Raji (cell line): Measurements from ENCODE around the gene CDC25B.
A peak's percentile ranks its signal among the peaks of the same experiment; 100 is the strongest.

Source experiments
- POLR2A ChIP-seq: IDR thresholded peaks from 2 replicates; pipeline ENCODE4 v1.6.1; 2011; ENCODE audit warnings: low read depth, low read length, control low read depth; ENCODE audit not compliant: insufficient read depth

CDC25B gene

DNA sequence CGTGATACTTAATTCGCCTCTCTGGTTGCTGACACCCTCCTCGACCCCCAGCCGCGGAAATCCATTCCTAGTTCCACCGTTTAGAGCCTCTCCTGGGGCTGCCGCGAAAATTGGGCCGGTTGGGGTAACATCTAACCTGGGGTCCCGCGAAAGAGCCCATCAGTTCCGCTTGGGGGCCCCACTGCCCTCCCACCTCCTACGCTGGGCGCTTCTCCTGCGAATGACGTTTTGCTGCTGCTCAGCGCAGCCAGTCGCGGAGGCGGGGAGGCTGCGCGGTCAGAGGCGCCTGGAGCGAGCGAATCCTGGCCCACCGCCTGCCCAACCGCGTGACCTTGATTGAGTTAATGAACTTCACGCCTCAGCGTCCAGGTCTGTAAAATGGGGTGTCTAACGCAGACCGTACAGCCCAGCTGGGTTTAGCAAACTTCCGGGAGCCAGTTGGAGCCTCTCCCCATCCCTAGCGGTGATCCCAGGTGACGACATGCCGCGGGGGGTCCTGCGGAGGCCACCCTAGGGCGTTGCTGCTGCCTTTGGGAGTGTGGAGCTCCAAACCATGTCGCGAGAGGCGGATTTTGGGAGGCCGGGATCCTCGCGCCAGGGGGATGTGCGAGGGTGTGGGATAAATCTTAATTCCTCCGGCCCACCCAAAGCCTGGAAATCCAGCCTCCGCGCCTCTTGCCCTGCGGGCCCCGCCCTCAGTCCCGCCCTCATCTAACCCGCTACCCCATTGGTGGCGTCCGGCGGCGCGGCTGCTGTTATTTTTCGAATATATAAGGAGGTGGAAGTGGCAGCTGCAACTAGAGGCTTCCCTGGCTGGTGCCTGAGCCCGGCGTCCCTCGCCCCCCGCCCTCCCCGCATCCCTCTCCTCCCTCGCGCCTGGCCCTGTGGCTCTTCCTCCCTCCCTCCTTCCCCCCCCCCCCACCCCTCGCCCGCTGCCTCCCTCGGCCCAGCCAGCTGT lies at the start of gene CDC25B:
Gene CDC25B, plus strand, starts transcription at position 800 of the 958 bp plus-strand sequence. CDS start 222 bp downstream, outside the sequence.
- TF ChIP-seq POLR2A: peak; percentile 78

DNA sequence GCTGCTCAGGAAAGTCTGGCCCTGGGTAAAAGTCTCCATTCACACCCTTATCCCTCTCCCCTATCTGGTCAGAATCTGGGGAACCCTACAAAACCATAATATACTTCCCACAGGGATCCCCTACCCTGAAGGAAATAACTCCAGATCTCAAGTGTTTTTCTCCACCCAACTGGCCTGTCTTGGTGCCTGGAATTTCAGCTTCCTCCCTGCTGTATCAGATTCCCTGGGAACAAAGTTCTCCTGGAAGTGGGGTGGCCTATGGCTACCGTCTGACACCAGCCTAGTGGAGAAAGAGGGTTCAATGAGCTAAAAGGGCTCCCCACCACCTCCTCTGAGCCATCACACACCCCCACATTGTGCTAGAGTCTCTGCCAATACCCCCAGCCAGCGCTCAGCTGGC lies 48.6 kb upstream of the CDC25B start:
- no peak for TF ChIP-seq POLR2A

DNA sequence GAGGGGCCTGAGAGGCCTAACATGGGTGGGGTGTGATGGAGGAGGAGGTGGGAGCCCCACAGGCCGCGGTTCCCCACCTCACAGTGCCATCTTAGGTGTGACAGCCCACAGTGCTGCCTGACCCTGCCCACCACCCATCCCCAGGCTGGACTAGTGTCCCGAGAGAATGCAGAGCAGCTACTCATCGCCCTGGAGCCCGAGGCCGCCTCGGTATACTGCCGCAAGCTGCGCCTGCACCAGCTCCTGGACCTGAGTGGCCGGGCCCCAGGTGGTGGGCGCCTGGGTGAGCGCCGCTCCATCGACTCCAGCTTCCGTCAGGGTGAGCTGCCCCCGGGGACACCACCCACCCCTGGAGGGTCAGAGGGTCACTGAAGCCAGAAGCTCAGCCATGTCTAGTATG lies 48.0 kb upstream of the CDC25B start:
- no peak for TF ChIP-seq POLR2A

DNA sequence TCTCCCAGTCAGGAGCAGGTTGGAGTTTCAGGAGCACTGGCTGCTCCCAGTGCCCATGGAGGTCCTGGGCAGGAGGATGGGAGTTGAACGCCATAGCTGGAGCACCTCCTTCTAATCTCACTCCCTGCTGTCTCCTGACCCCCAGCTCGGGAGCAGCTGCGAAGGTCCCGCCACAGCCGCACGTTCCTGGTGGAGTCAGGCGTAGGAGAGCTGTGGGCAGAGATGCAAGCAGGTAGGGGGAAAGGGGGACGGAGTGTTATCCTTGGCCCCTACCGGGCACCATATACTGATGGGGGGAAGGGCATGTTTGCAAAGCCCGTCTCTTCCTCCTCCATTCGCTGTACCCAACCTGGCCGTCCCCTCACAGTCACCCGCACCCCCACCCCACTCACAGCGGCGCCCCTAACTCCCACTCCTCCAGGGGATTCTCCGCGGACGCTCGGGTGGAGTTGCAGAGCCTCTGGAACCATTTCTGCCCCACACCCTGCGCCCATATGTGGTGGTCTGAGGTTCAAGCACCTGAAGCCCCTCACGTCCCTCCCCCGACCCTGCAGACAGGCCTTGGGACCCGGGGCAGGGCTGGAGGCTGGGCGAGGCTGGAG lies 46.9 kb upstream of the CDC25B start:
- no peak for TF ChIP-seq POLR2A

DNA sequence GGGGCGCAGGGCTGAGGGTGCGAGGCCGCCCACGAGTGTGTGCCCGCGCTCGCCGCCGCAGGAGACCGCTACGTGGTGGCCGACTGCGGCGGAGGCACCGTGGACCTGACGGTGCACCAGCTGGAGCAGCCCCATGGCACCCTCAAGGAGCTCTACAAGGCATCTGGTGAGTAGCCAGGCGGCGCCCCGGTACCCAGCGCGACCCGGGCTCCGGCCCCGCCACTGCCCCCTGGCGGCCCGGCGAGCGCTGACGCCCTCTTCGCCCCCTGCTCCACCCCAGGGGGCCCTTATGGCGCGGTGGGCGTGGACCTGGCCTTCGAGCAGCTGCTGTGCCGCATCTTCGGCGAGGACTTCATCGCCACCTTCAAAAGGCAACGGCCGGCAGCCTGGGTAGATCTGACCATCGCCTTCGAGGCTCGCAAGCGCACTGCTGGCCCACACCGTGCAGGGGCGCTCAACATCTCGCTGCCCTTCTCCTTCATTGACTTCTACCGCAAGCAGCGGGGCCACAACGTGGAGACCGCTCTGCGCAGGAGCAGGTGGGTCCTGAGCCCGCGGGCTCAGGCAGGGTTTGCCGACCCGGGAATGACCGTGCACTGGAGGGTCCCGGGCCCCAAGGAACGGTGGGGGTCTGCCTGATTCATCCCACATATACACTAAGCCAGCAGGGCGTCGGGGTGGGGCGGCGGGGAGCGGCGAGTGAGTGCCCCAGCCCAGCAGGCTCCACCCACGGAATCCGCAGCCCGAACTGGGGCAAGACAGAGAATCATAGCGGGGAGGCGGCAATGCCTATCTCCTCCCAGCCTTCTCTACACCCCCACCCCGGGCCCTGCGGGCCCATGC lies 46.2 kb upstream of the CDC25B start:
- TF ChIP-seq POLR2A: no peak

DNA sequence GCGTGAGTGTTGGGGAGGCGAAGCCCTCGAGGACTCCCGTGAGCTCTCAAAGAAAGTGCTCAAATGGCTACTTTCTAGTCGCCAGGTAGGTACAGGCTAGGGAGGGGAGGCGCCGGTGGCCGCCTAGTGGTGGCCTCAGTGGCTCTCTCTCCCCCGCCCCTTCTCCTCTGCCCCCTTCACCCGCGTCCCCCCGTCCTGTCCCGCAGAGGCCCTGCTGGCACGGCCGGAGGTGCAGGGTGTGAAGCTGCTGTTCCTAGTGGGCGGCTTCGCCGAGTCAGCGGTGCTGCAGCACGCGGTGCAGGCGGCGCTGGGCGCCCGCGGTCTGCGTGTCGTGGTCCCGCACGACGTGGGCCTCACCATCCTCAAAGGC lies 44.8 kb upstream of the CDC25B start:
- TF ChIP-seq POLR2A: no peak

DNA sequence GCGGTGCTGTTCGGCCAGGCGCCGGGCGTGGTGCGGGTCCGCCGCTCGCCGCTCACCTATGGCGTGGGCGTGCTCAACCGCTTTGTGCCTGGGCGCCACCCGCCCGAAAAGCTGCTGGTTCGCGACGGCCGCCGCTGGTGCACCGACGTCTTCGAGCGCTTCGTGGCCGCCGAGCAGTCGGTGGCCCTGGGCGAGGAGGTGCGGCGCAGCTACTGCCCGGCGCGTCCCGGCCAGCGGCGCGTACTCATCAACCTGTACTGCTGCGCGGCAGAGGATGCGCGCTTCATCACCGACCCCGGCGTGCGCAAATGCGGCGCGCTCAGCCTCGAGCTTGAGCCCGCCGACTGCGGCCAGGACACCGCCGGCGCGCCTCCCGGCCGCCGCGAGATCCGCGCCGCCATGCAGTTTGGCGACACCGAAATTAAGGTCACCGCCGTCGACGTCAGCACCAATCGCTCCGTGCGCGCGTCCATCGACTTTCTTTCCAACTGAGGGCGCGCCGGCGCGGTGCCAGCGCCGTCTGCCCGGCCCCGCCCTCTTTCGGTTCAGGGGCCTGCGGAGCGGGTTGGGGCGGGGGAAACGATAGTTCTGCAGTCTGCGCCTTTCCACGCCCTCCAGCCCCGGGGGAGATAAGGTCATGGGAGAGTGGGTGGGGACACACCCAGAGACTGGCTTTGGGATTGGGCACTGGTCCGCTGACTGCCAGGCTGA lies 44.3 kb upstream of the CDC25B start:
- no peak for TF ChIP-seq POLR2A

DNA sequence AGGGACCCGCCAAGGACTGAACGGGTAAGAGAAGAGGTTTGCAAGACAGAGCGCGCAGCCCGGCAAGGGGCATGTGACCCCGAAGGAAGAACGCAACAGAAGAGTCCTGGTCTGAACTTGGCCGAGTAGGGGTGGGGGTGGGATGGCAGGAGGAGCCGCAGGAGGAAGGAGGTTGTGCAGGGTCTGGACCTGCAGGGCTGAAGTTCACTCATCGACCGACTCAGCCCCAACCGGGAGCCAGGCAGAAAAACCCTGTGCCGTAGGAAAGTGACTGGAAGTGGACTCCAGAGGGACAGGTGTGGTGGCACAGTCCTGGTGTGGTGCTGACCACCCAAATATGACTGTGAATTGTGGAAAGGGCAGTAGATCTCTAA lies 43.7 kb upstream of the CDC25B start:
- no peak for TF ChIP-seq POLR2A

DNA sequence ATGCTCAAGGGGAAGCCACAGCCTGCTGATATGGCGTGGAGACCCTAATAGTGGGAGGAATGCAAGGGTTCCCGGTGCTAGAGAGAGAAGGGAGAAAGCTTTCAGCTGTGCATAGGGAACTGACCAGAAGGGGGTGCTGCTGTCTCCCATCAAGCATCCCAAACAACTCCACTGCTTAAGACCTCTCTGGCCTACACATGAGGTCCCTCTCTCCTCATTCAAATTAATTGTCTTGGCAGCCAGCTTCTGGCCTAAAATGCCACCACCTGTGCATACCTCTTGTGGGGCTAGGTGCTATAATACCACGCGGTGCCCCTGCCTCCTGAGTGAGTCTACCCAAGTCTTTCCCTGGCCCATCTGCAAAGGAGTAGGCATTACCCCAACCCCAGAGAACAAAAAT lies 43.0 kb upstream of the CDC25B start:
- TF ChIP-seq POLR2A: no peak

DNA sequence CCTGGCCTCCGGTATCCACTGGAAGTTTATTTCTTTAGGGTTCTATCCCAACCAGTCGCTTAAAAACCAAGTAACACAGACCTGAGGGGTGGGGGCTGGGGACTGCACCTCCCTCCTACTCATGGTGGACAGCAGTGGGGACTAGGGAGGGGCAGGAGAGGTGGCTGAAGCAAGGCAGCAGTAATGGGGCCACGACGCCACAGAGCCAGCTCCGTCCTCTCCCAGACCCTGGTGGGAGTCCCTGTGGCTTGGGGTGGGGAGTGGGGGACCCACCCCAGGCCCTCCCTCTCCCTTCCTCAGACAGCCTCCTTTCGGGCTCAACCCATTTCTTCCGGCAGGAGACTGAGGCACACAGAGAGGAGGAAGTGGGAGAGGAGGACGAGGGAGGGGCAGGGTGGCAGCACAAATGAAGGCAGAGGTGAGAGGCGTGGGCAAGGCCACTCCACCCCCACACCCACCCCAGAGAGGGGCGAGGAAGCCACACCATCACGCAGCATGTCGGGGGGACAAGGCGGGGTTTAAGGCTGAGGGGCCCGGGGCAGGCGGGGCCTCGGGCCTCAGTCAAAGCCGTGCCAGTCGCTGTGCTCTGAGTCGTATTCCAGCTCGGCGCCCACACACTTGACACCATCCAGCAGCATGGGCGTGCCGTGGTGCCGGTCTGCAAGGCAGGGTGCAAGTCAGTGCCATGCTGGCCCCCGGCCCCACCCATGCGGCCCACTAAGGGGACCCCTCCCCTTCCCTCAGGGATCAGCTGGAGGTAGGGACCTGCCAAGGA lies 42.4 kb upstream of the CDC25B start:
- no peak for TF ChIP-seq POLR2A

DNA sequence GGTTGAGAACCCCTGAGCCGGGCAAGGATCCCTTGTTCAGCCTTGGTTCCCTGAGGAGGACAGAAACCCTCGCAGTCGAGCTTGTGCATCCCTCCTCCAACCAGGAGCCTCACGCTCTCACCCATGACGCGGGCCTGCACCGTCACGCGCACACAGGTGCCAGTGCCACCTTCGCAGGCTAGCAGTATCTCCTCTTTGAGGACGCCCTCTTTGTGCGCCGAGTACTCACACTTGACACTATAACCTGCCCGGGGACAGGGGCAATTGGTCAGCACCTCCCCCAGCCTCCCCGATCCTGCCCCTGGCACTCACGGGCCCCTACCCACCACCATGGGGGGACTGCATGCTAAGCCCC lies 41.9 kb upstream of the CDC25B start:
- no peak for TF ChIP-seq POLR2A

DNA sequence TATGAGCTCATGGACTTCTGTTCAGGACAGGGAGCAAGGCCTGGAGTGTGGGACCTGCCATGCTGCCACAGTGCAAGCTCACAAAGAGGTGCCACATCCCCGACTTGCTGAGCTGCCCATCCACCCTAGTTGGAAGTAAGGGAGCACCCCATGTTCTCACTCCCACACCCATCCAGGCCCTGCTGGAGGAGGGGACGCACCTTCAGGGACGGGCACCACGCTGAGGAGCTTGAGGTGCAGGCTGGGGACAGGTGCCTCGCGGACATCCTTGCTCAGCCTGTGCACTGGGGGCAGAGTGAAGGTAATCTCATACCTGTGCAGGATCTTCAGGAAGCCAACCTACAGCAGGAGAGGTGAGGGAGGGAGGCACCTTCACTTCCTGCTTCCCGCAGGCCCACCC lies 40.8 kb upstream of the CDC25B start:
- TF ChIP-seq POLR2A: no peak

DNA sequence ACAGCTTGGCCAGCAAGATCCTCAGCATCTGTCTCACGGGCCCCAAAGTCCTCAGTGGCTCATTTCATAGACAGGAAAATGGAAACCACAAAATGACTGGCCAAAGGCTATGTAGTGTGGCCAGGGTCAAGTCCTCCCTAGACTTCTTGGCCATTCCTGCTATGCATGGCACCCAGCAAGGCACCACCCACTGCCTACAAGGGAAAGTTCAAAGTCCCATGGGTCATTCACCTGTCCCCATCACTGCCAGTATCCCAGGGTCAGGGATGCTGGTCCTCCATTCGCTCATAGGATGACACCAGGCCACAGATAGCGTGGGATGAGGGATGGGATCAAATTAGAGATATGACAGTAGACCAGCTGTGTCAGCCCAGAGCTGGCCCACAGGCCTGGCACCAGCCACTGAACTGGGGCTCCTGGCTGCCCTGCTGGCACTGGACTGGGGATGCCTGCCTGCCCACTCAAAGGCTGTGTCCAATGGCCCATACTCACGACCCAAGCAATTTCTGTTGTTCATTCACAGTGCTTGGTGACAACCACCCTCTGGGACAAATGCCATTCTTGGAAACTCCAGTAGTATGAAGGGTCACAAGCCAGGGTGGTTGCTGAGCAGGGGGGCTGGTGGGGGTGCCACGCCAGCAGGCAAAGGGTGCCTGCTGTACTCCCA lies 40.2 kb upstream of the CDC25B start:
- no peak for TF ChIP-seq POLR2A

DNA sequence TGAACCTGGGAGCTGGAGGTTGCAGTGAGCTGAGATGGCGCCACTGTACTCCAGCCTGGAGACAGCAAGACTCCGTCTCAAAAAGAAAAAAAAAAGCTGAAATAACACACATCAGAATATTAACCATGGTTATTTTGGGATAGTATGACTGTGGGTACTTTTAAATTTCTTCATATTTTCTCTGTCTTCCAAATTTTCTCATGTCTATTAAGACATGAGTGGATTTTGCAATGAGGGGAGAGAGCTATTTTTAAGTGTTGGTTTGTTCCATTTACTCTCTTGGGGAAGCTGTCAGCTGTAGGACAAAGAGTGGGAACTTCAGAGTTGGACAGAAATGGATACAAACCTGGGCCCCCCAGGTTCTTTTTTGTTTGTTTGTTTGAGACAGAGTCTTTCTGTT lies 38.8 kb upstream of the CDC25B start:
- TF ChIP-seq POLR2A: no peak
